H1 (cell line): ENCODE results near the gene SFN. TPM values are rescaled to one million over a fixed set of nuclear protein-coding genes. Genes with fewer than 3 reads are reported as not detected.

Experiments used
- BCL11A ChIP-seq, 2 experiments: IDR thresholded peaks; one replicate each; pipeline ENCODE4 v1.6.1; 2011; ENCODE audit warnings: low read depth in 2 of 2, low read length in 2 of 2, mild to moderate bottlenecking in 2 of 2
- CHD7 ChIP-seq: fragments of 300-600 bp; sonication (generic); IDR thresholded peaks from 2 replicates; pipeline ENCODE4 v1.7.1; 2012; ENCODE audit warnings: low read length, moderate library complexity, mild to moderate bottlenecking, inconsistent platforms; ENCODE audit not compliant: insufficient replicate concordance
- EGR1 ChIP-seq: IDR thresholded peaks from 2 replicates; pipeline ENCODE4 v1.6.1; 2011; ENCODE audit warnings: low read depth, low read length, borderline replicate concordance
- KDM5A ChIP-seq: fragments of 200-600 bp; IDR thresholded peaks from 2 replicates; pipeline ENCODE4 v1.7.1; 2012; ENCODE audit warnings: mild to moderate bottlenecking, low read length, inconsistent platforms, mixed read lengths
- POLR2A ChIP-seq, 2 experiments: IDR thresholded peaks; 1 replicate in 1 of 2; 2 replicates in 1 of 2; pipeline ENCODE4 v1.6.1; 2011; ENCODE audit warnings: low read depth in 2 of 2, low read length in 2 of 2, mild to moderate bottlenecking in 2 of 2; ENCODE audit errors: control extremely low read depth in 1 of 2
- SIN3A ChIP-seq, 2 experiments: IDR thresholded peaks in 1 of 2; conservative IDR thresholded peaks in 1 of 2; 2 replicates each; pipeline ENCODE4 v1.6.1; 2011 to 2012; ENCODE audit warnings: low read length in 2 of 2, improper control_type of control experiment in 1 of 2, low read depth in 1 of 2, mild to moderate bottlenecking in 1 of 2
- TCF12 ChIP-seq: IDR thresholded peaks from 2 replicates; pipeline ENCODE4 v1.6.1; 2011; ENCODE audit warnings: low read depth, mild to moderate bottlenecking, low read length
- polyA plus RNA-seq, 7 experiments: library from polyadenylated mRNA; depleted of rRNA in 3 of 7; stranded (reverse) in 5 of 7; unstranded in 2 of 7; fragments of >200 nt in 5 of 7; fragments of 200-250 nt in 2 of 7; gene quantifications; 1 replicate in 5 of 7; 2 replicates in 1 of 7; 4 replicates in 1 of 7; pipeline versions ENCODE4 v1.2.1 to v1.2.3, GENCODE V29; 2011 to 2013; ENCODE audit warnings: missing spikeins in 2 of 7, mixed read lengths in 2 of 7
- total RNA-seq: library from RNA; stranded (reverse); fragmentation: NEBNext Ultra II Directional; extraction: Animal tissue kit (Norgen Biotek cat#: 25700); gene quantifications from 2 replicates; pipeline ENCODE4 v1.2.1, GENCODE V29; 2021

The SFN gene
- total and polyA plus RNA-seq, 2 of the 8 experiments (the other 6 are each of a cell fraction or from before 2014, with no cell fraction given): 3.3 to 3.9 TPM

- TF ChIP-seq BCL11A (IDR thresholded peaks at IDR 0.05; ENCODE audit: low read depth in 2 of 2, low read length in 2 of 2) (no peak), TCF12 (no peak), EGR1 (no peak), SIN3A (conservative IDR thresholded peaks at IDR 0.05 in 1 of 2, IDR thresholded peaks at IDR 0.05 in 1 of 2; ENCODE audit: low read depth in 1 of 2, low read length in 2 of 2) (no peak), KDM5A (no peak), POLR2A (IDR thresholded peaks at IDR 0.05; ENCODE audit: control extremely low read depth in 1 of 2, low read depth in 2 of 2, low read length in 2 of 2) (no peak), CHD7 (no peak)
Measured at GRCh38 chr1:26856181-26856580, 6.8 kb upstream of the SFN start (continued).
